GM19438 (cell line): ENCODE measurements around the gene CPNE6.
A peak's percentile ranks its signal among the peaks of the same experiment; 100 is the strongest.

ENCODE experiments used
- ATAC-seq: cut with Tn5 transposase; IDR thresholded peaks from one replicate; pipeline ENCODE4 v1.9.1; 2021; ENCODE audit warnings: low read depth; ENCODE audit not compliant: unreplicated experiment

CPNE6 gene

DNA sequence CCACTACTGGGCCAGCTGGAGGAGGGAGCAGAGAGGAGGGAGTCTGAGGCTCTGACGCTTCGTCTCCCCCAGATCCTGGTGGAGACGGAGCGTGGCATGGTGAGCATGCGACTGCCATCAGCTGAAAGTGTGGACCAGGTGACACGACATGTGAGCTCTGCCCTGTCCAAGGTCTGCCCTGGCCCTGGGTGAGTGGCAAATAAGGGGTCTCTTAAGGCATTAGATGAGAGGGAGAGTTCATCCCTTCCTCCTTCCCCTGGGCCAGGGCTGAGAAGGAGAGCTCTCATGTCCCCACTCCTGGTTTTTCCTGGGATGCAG is 17.1 kb upstream of the CPNE6 start:
- ATAC-seq: no peak

DNA sequence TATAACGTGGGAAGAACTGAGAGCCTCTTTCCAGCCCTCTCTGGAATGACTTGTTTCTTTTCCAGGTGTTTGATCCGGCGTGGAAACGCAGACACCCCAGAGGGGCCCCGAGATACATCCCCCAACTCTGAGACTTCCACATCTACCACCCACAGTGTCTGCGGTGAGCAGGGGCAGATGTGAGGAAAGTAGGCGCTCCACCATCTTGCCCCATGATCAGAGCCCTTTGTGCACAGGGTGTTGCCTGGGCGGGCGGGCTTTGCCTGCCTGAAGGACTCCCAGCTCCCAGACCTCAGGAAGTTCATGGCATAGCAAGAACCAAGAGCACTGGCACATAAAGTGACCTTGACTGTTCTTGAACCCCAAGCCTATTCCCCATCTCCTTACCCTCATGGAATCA is 16.7 kb upstream of the CPNE6 start:
- ATAC-seq: no peak

DNA sequence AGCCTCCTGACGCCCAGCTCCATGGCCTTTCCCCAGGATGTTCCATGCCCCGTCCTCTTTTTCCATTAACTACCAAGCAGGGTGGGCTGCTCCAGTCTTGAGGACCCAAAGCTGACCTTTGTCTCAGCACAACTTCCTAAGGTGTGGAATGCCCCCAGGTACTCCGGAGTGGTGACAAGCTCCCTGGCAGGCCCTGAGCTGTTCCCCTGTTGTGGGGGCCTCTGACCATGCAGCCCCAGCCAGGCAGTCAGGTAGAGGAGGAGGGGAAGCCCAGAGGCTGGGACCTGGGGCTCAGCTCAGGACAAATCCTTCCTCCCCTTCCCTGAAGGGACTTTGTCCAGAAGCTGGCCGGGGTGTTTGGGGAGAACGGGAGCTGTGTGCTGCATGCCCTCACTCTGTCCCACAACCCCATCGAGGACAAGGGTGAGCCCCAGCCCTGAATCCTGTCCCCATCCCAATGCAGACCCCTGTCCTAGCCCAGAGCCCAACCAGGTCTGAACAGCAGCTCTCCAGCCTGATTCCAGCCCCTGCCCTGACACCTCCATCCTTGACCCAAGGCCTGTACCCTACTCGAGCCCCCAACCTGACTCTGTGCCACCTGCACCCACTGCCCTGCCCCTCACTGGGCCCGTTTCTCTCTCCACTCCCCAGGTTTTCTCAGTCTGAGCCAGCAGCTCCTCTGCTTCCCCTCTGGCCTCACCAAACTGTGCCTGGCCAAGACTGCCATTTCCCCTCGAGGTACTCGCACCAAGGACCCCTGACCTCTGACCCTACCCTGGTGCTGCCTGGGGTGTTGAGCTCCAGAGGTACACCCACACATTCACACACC is 15.2 kb upstream of the CPNE6 start:
- ATAC-seq: no peak

DNA sequence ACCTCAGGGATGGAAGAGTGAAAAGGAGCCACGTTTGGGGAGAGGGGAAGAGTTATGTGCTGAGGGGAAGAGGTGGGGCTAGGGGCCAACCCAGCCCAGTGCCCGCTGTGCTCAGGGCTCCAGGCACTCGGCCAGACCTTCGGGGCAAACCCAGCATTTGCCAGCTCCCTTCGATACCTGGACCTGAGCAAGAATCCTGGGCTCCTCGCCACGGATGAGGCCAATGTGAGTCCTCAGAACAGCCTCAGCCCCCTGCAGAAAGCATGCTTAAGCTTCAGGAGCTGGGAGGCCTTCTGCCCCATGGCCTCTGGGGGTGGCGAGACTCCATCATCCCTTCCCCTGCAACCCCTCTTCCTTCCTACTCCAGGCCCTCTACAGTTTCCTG is 14.6 kb upstream of the CPNE6 start:
- ATAC-seq: no peak

DNA sequence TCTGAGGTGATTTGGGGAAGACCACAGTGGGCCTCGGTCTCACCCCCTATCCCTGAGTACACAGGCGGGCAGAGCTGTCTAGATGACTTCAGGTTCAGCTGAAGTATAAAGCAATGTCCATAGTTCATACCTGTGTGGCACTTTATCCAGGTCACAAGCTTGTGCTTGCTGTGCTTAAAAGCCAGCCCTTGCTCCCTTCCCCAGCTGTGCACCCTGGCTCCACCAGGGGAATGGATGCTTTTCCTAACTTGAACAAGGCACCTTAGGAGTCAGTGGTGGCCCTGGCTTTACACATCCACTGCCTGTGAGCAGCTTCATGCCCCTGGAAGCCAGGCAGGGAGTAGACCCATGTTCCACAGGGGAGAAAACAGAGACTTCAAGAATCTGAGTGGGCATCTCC is 14.1 kb upstream of the CPNE6 start:
- no peak for ATAC-seq

DNA sequence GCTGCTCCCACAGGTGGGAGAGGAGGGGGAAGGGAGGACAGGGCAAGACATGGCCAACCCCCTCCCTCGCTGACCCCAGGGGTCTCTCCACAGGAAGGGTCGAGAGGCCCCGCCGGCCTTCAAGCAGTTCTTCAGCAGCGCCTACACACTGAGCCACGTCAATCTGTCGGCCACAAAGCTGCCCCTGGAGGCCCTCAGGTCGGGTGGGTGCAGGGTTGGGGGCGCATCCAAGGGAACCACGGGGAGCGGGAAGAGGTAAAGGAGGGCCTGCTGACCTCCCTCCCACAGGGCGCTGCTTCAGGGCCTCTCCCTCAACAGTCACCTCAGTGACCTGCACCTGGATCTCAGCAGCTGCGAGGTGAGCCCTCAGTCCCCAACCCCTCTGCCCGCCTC is 13.5 kb upstream of the CPNE6 start:
- ATAC-seq: no peak

DNA sequence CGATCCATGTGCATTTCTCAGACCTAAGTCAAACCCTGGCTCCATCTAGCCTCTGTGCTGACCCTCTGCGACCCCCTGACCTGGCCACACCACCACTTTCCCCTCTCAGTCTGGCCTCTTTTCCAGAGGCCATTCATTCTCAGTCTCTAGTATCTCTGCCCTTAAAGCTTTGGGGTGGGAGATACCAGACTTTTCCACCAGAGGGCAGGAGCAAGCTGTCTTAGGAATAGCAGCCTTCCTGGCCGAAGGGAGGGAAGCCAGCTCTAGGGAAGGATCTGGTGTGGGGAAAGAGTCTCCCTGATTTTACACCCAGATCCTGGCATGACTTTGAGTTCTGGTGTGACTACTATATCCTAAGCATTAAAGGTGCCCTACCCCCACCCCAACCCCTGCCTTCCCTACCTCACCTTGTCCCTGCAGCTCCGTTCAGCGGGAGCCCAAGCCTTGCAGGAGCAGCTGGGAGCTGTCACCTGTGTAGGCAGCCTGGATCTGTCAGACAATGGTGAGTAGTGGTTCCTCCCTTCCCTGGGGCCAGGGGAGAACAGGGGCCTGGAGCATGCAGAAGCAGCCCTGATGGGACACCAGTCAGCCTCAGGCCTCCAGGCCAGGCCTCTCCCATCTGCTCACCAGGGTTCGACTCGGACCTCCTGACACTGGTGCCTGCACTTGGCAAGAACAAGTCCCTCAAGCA is 13.0 kb upstream of the CPNE6 start:
- peak; percentile 73 for ATAC-seq

DNA sequence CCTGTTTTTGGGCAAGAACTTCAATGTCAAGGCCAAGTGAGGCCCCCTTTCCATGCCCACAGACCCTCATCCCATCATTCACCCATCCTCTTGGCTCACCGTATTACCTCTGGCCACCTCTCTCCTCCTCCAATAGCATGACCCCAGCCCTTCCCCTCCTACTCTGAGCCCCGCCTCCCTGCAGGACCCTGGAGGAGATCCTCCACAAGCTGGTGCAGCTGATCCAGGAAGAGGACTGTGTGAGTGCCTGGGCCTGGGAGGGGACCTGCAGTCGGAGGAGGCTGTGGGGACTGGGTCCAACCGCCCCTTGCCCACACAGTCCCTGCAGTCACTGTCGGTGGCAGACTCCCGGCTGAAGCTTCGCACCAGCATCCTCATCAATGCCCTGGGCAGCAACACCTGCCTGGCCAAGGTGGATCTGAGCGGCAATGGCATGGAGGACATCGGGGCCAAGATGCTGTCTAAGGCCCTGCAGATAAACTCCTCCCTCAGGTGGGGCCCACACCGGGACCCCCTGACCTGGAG is 12.3 kb upstream of the CPNE6 start:
- ATAC-seq: no peak

DNA sequence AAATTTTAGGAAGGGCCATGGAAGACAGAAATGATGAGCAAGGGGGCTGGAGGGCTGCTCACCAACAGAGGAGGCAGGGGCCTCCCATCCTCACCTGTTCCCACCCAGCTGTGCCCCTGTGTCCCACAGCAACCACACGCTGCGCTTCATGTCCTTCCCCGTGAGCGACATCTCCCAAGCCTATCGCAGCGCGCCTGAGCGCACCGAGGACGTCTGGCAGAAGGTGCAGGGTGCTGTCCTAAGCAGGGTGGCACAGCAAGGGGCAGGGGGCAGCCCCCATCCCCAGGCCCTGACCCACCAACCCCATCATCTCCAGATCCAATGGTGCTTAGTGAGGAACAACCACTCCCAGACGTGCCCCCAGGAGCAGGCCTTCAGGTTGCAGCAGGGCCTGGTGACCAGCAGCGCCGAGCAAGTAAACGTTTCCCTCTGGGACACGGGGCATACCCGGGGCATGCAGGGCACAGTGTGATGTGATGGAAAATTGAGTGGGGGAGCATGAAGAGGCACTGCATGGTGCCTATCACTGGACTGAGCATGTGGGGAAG is 11.4 kb upstream of the CPNE6 start:
- ATAC-seq: no peak

DNA sequence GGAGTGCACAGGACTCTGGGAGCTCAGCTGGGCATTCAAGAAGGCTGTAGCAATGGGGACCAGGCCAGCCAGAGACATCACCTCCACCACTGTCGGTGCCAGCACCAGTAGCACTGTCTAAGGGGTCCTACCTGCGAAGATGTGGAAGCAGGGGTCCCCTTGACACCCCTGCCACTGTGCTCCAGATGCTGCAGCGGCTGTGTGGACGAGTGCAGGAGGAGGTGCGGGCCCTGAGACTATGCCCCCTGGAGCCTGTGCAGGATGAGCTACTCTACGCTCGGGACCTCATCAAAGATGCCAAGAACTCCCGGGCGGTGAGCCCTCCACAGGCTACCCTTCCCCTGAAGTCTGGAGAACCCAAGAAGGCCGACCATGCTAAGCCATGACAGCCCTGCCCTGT is 10.9 kb upstream of the CPNE6 start:
- no peak for ATAC-seq

DNA sequence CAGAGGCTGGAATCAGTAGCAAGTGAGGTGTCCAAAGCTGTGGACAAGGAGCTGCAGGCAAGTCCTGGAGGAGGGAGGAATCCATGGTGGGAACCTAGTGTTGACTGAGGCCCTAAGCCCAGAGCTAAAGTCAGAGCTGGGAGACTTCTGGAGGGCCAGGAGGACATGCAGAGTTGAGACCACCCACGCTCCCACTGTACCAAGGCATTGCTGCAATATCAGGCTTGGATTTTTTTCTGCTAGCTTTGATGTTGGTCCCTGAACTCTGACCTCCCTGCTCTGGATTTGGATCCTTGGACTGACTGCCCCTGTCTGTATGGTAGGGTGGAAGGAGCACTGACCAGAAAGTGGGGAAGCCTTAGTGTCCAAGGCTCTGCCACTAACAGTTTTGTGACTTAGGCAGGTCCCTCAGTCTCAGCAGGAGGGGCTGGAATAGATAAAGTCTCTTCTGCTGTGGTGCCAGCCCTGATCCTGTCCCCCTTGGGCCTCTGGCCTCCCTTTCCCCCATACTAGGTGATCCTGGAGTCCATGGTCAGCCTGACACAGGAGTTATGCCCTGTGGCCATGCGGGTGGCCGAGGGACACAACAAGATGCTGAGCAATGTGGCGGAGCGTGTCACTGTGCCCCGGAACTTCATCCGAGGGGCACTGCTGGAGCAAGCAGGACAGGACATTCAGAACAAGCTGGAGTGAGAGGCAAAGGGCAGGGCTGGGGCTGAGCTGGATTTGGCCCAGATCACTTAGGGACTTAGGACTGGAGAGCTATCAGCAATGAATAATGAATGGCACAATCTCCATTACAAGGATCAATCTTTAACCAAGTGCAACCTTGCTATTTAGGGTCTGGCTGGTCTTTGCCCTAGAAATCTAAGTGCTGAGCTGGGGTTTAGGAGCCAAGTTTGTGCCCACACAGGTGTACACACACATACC is 10.1 kb upstream of the CPNE6 start:
- no peak for ATAC-seq

DNA sequence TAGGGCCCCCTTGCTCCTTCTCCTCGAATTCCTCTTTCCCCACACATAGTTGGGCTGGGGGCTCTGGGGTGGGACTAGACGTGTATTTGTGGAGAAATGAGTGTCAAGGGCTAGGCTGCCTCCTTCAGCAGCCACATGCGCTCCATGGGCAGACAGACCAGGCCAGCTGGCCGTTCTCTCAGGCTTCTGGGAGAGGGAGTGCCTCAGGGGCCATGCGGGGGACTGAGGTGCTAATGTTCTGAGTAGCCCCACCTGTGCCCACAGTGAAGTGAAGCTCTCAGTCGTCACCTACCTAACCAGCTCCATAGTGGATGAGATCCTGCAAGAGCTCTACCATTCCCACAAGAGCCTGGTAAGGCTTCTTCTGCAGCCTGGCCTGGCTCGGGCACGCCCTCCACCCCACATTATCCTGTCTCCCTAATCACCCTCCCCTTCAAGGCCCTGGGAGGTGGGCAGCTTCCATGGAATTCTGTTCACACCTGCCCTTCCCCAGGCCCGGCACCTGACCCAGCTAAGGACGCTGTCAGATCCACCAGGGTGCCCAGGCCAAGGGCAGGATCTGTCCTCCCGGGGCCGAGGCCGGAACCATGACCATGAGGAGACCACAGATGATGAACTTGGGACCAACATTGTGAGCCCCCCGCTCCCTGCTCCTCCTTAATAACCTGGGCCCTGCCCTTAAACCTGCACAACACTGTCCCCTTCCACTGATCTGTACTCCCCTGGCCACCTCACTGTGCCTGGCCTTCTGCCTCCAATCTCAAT is 9.0 kb upstream of the CPNE6 start:
- ATAC-seq: no peak

DNA sequence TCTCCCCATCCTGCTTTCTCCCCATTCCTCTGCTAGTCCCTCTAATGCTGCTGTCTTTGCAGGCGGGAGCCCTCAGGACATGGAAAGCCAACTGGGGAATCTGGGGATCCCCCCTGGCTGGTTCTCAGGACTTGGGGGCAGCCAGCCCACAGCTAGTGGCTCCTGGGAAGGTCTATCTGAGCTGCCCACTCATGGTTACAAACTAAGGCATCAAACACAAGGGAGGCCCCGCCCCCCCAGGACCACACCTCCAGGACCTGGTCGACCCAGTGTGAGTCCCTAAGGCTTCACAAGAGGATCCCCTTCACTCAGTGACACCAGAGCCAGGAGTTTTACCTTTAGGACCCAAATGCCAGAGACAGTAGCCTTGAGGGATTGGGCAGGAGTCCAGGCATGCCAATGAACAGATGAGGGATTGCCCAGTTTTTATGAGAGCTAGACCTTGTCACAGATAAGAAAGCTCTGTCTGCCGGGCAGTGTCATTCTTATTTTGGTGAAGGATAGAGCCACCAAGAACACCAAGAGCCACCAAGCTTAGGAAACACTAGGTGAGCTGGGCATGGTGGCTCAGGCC is 8.0 kb upstream of the CPNE6 start:
- no peak for ATAC-seq

DNA sequence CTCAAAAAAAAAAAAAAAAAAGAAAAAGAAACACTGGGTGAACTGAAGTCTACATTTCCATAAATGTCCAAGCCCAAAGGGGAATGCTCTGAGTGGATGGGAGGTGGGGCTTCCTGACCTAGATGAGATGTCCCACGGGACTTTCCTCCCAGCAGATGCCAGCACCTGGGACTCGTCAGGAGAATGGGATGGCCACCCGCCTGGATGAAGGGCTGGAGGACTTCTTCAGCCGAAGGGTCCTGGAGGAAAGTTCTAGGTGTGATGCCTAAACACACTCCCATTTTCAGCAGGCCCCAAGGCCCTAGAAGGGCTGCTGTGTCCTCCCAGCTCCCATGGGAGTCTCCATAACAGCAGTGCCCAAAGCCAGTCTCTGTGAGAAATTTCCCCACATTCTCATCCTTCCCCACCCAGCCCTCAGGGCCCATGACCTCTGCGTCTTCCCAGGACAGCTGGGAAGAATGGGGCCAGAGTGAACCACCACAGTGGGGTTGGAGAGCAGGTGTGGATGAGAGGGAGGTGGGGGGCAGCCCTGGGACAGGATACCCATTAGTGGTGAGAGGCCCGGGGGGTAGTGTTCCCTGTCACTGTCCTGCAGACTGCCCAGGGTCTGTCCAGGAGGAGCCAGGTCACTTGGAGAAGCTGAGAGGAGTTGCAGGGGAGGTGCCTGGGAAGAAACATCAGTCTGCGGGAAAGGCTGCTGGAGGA is 7.1 kb upstream of the CPNE6 start:
- ATAC-seq: no peak

DNA sequence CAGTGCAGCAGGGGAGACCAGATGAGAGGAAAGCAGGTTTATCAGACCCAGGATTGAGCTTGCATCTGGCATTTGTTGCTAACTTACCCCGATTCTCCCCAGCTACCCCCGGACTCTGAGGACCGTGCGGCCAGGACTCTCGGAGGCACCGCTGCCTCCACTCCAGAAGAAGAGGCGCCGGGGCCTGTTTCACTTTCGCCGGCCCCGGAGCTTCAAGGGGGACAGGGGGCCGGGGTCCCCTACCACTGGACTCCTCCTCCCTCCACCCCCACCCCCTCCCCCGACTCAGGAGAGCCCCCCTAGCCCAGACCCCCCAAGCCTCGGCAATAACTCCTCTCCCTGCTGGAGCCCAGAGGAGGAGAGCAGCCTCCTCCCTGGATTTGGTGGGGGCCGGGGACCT is 6.5 kb upstream of the CPNE6 start:
- ATAC-seq: no peak

DNA sequence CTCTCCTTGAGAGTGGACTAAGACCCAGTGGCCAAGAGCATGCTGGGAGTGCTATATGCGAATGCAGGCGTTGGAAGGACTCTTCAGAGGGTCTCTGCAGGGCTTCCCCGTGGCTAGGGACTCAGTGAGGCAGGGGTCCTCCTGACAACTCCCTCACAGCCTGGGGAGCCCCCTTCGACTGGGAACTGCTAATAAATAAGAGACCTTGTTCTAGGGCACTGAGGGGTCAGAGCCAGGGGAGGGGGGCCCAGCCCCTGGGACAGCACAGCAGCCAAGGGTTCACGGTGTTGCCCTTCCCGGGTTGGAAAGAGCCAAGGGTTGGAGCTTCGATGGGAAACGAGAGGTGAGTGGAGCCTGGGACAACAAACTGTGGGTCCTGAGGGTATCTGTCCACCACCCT is 6.0 kb upstream of the CPNE6 start:
- ATAC-seq: no peak

DNA sequence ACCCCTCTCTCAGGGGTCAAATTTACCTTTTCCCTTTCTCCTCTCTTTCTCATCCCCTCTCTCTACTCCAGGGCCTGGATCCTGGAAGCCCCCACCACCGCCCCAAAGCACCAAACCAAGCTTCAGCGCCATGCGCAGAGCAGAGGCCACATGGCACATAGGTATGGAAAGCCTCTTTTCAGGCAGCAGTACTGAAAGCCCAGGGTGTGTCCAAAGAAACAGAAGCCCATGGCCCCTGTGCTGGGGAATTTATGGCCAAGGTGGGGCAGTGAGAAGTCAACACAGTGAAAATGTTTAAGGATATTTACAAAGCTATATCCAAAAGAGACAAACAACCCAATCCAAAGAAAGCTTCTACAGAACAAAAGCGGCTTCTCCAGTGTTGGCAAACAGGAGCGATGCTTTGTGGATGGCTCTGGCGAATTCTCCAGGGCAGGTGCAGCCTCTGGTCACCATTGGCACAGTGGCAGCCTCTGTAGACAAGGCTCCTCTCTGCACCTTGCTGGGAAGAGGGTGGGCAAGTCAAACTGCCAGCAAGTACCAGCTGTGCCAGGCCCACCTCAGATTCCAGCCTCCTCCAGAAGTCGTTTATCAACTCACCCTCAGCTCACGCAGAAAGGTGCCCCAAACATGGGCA is 4.7 kb upstream of the CPNE6 start:
- ATAC-seq: no peak

DNA sequence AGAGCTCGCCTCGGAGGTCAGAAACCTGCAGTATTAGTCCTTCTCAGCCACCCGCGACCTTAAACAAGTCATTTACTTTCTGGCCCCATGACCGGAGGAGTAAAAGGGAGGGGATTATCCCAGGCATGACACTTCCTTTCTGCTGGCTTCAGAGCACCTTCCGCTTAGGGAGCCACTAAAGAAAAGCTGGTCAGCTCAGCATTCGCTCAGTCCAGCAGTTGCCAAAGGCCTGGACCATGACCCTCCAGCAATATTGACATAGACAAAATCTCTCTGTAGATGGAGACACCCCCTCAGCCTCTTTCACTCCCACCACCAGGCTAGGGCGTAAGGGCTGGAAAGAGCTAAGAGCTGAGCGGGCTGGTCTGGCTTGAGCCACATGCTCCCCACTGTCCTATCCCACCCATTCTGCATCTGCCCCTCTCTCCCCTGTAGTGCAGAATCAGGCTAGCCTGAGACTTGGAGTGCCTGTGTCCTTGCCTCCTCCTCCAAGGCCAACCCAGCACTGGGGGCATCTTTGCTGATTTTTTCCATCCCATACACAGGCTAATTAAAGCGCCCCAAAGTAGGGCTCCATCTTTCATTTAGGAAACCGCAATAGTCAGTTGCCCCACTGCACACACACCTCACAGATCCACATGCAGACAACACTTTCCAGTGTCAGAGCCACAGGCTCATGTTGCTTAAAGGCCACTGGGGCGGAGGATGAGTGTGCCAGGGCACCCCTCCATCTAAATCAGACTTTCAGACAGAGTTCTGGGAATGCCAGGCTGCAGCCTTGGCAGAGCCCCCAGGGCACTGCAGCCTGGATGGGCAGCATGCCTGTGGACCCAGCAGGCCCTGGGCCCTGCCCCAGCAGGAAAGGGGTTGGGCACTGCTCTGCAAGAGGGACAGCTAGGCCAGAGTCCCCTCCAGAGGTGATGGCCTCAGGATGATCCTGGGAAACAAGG is 4.0 kb upstream of the CPNE6 start:
- no peak for ATAC-seq
